DND-41 (cell line): Measurements from ENCODE around the gene SELENOI.
A peak's percentile ranks its signal among the peaks of the same experiment; 100 is the strongest.

Source experiments
- ATAC-seq: fragments of 200-7000 bp; cut with Tn5 transposase; 3 replicates; pipeline ENCODE4 v1.9.1; 2021; ENCODE audit warnings: low read depth; ENCODE audit not compliant: insufficient read depth
- DNase-seq: peaks from one replicate; pipeline ENCODE4 v3.0.0-alpha.2; 2020
- H2AFZ ChIP-seq: 2 replicates; pipeline ENCODE4 v1.6.0; 2012; ENCODE audit warnings: low read depth, low read length
- H3K27ac ChIP-seq: 2 replicates; pipeline ENCODE4 v1.5.1; 2012; ENCODE audit warnings: low read length, inconsistent platforms
- H3K27me3 ChIP-seq: fragments of 200-600 bp; sonication (generic); 2 replicates; pipeline ENCODE4 v1.6.0; 2012; ENCODE audit warnings: low read length, mild to moderate bottlenecking, inconsistent platforms; ENCODE audit not compliant: insufficient read depth, poor library complexity
- H3K36me3 ChIP-seq: 2 replicates; pipeline ENCODE4 v1.5.1; 2012; ENCODE audit warnings: low read length, inconsistent platforms; ENCODE audit not compliant: insufficient read depth
- H3K4me1 ChIP-seq: 2 replicates; pipeline ENCODE4 v1.5.1; 2012; ENCODE audit warnings: mild to moderate bottlenecking, low read length; ENCODE audit not compliant: insufficient read depth
- H3K4me2 ChIP-seq: 2 replicates; pipeline ENCODE4 v1.6.0; 2012; ENCODE audit warnings: mild to moderate bottlenecking, moderate library complexity, low read length, inconsistent platforms; ENCODE audit not compliant: insufficient read depth
- H3K4me3 ChIP-seq, 2 experiments: fragments of 200-600 bp in 1 of 2; shearing (Covaris generic) in 1 of 2; 2 replicates each; pipeline ENCODE4 v1.5.1; 2012 to 2016; ENCODE audit warnings: inconsistent platforms in 2 of 2, low read length in 2 of 2, mild to moderate bottlenecking in 2 of 2, low read depth in 1 of 2, moderate library complexity in 1 of 2
- H3K79me2 ChIP-seq: 2 replicates; pipeline ENCODE4 v1.6.0; 2012; ENCODE audit warnings: low read length, inconsistent platforms; ENCODE audit not compliant: insufficient read depth
- H3K9ac ChIP-seq: 2 replicates; pipeline ENCODE4 v1.6.0; 2012; ENCODE audit warnings: low read depth, mild to moderate bottlenecking, inconsistent platforms, low read length, moderate library complexity
- H3K9me3 ChIP-seq: 2 replicates; pipeline ENCODE4 v1.5.1; 2012; ENCODE audit warnings: low read length, moderate library complexity, mild to moderate bottlenecking, inconsistent platforms; ENCODE audit not compliant: insufficient read depth, severe bottlenecking
- H4K20me1 ChIP-seq: 2 replicates; pipeline ENCODE4 v1.6.0; 2012; ENCODE audit warnings: low read length; ENCODE audit not compliant: insufficient read depth
- EZH2 ChIP-seq: IDR thresholded peaks from 3 replicates; pipeline ENCODE4 v1.6.1; 2012; ENCODE audit warnings: borderline replicate concordance, low read depth, mild to moderate bottlenecking, moderate library complexity, low read length, inconsistent platforms; ENCODE audit not compliant: severe bottlenecking
- TF ChIP-seq, protein P1 (sequence below): IDR thresholded peaks from 2 replicates; pipeline ENCODE4 v1.5.1; 2012; ENCODE audit warnings: borderline replicate concordance, low read length, moderate library complexity, mild to moderate bottlenecking; ENCODE audit not compliant: poor library complexity, severe bottlenecking; ENCODE audit errors: extremely low read depth

Gene SELENOI

DNA sequence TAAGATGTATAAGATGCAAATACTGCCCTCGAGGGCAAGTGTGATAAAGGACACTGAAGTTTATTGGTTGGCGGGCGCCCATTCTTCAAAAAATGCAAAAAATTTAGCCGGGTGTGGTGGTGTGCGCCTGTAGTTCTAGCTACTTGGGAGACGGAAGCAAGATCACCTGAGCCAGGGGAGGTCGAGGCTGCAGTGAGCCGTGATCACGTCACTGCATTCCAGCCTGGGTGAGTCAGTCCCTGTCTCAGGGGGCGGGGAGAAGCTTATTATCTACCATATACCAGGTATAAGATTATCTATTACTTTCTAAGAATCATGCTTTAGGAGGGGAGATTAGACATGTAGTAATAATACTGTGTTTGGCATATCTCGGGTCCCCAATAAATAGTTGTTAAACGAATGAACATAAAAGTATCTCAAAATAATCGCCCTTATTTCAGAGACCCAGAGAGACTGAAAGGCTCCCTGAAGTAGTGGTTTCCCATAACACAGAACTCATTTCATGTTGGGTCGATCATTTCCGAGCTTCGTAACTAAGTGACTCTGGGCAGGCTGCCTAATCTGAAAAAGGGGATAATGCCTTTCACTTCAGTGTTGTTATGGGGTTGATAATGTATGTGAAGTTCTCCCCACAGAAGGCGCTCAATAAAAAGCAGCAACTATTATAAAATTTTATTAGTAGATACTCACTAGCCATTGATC lies 1.2 kb upstream of the SELENOI start:
- peaks cover 59% of the 10 kb centered on the region for H3K79me2 ChIP-seq
- H3K27ac ChIP-seq, result peak overlapping the region; percentile 93
- no peak for DNase-seq
- peak overlapping the region; percentile 88 for H2AFZ ChIP-seq
- peak overlapping the region; percentile 85 for H3K9ac ChIP-seq
- ATAC-seq, result no peak
- H3K27me3 ChIP-seq, result no peaks in the 10 kb centered on the region
- no peaks in the 10 kb centered on the region for H3K9me3 ChIP-seq
- peak overlapping the region; percentile 80 to 86 for H3K4me3 ChIP-seq
- TF ChIP-seq EZH2, result no peak
- TF ChIP-seq, protein P1, sequence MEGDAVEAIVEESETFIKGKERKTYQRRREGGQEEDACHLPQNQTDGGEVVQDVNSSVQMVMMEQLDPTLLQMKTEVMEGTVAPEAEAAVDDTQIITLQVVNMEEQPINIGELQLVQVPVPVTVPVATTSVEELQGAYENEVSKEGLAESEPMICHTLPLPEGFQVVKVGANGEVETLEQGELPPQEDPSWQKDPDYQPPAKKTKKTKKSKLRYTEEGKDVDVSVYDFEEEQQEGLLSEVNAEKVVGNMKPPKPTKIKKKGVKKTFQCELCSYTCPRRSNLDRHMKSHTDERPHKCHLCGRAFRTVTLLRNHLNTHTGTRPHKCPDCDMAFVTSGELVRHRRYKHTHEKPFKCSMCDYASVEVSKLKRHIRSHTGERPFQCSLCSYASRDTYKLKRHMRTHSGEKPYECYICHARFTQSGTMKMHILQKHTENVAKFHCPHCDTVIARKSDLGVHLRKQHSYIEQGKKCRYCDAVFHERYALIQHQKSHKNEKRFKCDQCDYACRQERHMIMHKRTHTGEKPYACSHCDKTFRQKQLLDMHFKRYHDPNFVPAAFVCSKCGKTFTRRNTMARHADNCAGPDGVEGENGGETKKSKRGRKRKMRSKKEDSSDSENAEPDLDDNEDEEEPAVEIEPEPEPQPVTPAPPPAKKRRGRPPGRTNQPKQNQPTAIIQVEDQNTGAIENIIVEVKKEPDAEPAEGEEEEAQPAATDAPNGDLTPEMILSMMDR, result no peak
- peaks cover 9% of the 10 kb centered on the region; the same call in 1 of the 2 replicates for H4K20me1 ChIP-seq
- H3K36me3 ChIP-seq, result no peaks in the 10 kb centered on the region; the same call in none of the 2 replicates
- peak overlapping the region; percentile 71 for H3K4me2 ChIP-seq
- H3K4me1 ChIP-seq, result peaks cover 33% of the 10 kb centered on the region

DNA sequence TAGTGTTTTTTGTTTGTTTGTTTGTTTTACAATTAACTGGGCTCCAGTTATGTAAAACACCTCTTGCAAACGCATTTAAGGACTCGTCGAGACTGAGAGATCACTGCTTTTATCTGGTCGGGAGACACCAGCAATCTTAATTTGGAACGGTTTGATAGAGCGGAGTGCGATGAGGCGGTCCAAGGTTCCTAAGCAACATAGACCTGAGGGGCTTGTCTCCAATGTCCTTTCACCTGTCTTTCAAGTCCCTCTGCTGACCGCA lies 729 bp upstream of the SELENOI start:
- Histone ChIP-seq H3K4me1 (peaks cover 33% of the 10 kb centered on the region), H3K36me3 (no peaks in the 10 kb centered on the region; the same call in none of the 2 replicates), H3K9me3 (no peaks in the 10 kb centered on the region), H2AFZ (peak overlapping the region; percentile 88), H3K9ac (peak overlapping the region; percentile 85), H3K79me2 (peaks cover 64% of the 10 kb centered on the region), H4K20me1 (peaks cover 10% of the 10 kb centered on the region; the same call in 1 of the 2 replicates), H3K27me3 (no peaks in the 10 kb centered on the region), H3K27ac (peak overlapping the region; percentile 93), H3K4me2 (peak overlapping the region; percentile 71), H3K4me3 (peak overlapping the region; percentile 80 to 86)
- TF ChIP-seq EZH2, result no peak
- TF ChIP-seq, protein P1, result no peak
- ATAC-seq, result no peak
- DNase-seq, result no peak

DNA sequence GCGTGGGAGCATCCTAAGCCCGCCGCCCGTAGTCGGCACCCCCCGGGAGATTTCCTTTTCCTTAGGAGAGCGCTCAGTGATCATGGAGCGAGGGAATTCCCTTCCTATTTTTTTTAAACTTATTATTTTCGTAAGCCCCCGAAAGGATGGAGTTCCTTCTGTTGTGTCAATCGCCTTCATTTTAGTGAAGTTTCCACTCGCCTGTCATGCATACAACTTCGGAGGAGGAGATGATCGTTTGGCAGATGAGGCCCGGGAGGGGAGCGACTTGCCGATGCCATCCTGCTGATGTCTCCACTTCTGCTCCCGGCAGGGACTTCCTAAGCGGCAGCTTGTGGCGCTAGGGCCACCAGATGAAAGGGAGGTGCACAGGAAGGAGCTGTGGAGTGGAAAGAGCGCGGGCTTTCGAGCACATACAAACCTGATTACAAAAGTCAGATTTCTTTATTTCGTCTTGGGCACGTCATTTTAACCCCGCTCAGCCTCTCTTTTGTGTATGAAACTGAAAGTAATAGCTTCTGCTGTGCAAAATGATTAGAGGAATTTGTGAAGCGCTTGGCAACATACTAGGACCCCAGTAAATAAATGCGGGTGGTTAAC lies 611 bp downstream of the SELENOI start, which contains the start of gene ADGRF3:
ADGRF3 (minus strand) TSS at position 336 of the 600 bp plus-strand sequence. CDS start 555 bp downstream, outside the sequence.
- H3K4me1 ChIP-seq, result peaks cover 33% of the 10 kb centered on the region
- H3K9me3 ChIP-seq, result no peaks in the 10 kb centered on the region
- peak; percentile 83 for DNase-seq
- peak within 1 kb of the TSS; percentile 84 for H3K4me2 ChIP-seq
- H3K79me2 ChIP-seq, result peaks cover 77% of the 10 kb centered on the region
- H3K27me3 ChIP-seq, result no peaks in the 10 kb centered on the region
- peak within 1 kb of the TSS; percentile 88 for H2AFZ ChIP-seq
- no peaks in the 10 kb centered on the region; the same call in none of the 2 replicates for H3K36me3 ChIP-seq
- H3K27ac ChIP-seq, result peak within 1 kb of the TSS; percentile 93
- peak within 1 kb of the TSS; percentile 85 for H3K9ac ChIP-seq
- peak; percentile 59 for ATAC-seq
- peak within 1 kb of the TSS; percentile 80 to 86 for H3K4me3 ChIP-seq
- peaks cover 21% of the 10 kb centered on the region; the same call in 1 of the 2 replicates for H4K20me1 ChIP-seq
- TF ChIP-seq, protein P1, result no peak
- no peak for TF ChIP-seq EZH2
